ENCODE measurements around the gene SPOCK2. TPM values are rescaled to one million over a fixed set of nuclear protein-coding genes. Genes with fewer than 3 reads are reported as not detected.

SPOCK2 gene
- total RNA-seq, 1 donor from 2014 or later = 63.7 TPM

DNA sequence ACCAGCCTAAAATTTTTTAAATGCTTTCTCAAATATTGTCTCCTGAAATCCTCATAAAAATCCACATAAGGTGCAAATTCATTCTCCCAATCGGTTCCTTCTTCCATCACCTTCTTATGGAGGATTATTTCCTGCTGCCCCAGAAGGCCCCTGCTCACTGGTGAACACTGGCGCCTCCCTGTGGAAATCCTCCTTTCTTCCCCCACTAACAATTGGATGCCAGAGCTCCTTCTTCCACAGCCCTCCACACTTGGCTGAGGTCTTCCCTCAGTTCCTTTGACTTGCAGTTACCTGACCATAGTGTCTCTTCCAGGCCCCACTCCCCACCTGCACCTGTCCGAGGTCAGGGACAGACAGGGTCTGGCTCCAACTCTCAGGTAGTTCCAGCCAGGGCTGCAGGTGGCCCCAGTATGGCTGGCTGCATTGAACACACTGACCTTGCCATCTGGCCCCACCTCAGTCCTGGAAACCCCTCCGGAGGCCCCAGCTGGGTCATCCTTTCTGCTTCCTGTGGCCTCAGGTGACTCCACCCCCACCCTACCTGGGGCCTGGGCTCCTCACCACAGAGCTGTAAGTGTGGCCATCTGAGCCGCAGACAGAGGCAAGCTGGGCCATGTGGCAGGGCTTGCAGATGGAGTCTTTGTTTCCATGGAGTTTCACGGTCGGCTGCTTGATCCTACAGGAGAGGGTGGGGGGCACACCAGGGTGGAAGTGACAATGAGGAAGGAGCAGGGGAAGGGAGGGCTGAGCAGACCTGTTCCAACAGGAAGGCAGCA is 18.4 kb downstream of the SPOCK2 start:
- no peak for DNase-seq (ENCODE audit: low read depth)
- no peak overlapping the region for H3K4me3 ChIP-seq (ENCODE audit: low read depth, low read length)
- TF ChIP-seq, protein P1, sequence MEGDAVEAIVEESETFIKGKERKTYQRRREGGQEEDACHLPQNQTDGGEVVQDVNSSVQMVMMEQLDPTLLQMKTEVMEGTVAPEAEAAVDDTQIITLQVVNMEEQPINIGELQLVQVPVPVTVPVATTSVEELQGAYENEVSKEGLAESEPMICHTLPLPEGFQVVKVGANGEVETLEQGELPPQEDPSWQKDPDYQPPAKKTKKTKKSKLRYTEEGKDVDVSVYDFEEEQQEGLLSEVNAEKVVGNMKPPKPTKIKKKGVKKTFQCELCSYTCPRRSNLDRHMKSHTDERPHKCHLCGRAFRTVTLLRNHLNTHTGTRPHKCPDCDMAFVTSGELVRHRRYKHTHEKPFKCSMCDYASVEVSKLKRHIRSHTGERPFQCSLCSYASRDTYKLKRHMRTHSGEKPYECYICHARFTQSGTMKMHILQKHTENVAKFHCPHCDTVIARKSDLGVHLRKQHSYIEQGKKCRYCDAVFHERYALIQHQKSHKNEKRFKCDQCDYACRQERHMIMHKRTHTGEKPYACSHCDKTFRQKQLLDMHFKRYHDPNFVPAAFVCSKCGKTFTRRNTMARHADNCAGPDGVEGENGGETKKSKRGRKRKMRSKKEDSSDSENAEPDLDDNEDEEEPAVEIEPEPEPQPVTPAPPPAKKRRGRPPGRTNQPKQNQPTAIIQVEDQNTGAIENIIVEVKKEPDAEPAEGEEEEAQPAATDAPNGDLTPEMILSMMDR (conservative IDR thresholded peaks at IDR 0.05; ENCODE audit: low read depth, low read length) = peak; percentile 35

DNA sequence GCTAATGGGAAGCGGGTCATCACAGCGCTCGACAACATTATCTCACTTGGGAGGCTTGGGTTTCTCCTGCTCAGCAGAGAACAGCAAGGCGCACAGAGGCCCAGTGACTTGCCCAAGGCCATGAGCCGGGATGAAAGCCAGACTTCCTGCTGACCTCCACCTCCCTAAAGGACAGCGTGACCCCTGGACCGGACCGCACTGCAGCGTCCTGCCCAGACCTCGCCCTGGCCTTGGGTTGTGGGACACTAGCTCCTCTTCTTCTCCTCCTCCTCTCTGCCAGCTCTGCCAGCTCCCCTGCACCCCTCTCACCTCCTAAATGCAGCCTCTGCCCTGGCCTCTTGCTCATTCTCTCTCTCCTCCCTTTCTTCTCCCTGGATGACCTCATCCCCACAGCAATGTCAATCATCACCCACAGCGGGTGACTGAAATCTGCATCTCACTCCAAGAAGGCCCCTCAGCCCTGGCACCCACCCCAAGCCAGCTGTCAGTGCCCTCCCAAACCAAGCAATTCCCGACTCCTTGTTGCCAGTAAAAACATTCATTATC is 19.4 kb downstream of the SPOCK2 start:
- TF ChIP-seq, protein P1 (conservative IDR thresholded peaks at IDR 0.05; ENCODE audit: low read depth, low read length) = no peak
- DNase-seq (ENCODE audit: low read depth) = no peak
- no peak overlapping the region for H3K4me3 ChIP-seq (ENCODE audit: low read depth, low read length)

DNA sequence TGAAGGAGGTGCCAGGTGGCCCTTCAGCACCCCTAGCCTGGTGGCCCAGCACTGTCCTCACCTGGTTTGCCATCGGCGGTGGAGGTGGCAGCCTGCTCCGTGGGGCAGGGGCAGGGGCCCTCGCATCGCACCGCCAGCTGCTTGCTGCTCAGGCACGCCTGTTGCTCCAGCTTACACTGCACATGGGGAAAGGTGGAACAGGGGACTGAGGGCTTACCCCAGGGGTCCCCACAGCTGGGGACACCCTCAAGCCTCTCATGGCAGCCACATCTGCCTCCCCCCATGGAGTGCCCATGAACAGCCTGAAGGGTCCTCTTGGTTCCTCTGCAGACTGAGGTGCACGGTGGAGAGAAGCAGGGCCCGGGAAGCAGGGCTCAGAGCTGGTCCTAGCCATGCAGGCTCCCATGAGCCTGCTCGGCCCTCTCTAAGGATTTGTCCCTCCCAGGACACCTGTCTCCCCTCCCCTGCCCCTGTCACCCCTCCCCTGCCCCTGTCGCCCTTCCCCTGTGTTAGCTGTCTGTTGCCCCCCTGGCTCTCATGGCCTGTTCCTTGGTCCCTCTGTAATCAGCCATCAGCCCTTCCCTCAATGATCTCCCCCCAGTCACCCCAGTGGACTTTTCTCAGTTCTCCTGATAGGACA is 20.1 kb downstream of the SPOCK2 start:
- no peak overlapping the region for H3K4me3 ChIP-seq (ENCODE audit: low read depth, low read length)
- DNase-seq (ENCODE audit: low read depth) = no peak
- TF ChIP-seq, protein P1 (conservative IDR thresholded peaks at IDR 0.05; ENCODE audit: low read depth, low read length) = no peak

DNA sequence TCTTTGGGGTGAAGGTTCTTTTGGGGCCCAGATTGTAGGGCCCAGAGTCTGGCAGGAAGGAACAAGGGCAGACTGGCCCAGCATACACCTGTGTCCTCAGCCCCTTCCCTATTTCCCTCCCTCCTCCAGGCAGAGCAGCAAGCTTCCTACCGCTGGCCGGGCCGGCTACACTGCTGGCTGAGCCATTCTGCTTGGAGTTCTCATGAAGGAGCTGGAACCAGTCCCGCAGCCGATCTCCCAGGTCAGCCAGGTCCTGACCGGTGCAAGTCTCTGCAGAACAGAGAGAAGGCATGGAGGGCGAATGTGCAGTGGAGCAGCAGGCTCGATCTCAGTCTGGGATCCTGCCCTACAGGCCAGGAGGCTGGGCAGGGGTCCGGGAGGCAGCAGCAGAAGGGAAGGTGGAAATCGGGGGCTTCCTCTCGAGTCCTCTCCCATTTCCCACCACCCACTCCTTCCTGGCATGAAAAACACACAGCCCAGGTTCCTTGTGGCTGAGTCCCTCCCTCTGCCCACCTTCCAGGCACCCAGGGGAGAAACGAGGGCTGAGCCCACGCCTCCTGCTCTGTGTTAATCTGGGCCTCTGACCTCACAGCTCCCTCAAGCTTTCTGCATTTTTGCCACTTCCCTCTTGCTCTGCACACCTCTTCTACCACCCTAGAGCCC is 20.8 kb downstream of the SPOCK2 start:
- TF ChIP-seq, protein P1 (conservative IDR thresholded peaks at IDR 0.05; ENCODE audit: low read depth, low read length) = no peak
- no peak for DNase-seq (ENCODE audit: low read depth)

DNA sequence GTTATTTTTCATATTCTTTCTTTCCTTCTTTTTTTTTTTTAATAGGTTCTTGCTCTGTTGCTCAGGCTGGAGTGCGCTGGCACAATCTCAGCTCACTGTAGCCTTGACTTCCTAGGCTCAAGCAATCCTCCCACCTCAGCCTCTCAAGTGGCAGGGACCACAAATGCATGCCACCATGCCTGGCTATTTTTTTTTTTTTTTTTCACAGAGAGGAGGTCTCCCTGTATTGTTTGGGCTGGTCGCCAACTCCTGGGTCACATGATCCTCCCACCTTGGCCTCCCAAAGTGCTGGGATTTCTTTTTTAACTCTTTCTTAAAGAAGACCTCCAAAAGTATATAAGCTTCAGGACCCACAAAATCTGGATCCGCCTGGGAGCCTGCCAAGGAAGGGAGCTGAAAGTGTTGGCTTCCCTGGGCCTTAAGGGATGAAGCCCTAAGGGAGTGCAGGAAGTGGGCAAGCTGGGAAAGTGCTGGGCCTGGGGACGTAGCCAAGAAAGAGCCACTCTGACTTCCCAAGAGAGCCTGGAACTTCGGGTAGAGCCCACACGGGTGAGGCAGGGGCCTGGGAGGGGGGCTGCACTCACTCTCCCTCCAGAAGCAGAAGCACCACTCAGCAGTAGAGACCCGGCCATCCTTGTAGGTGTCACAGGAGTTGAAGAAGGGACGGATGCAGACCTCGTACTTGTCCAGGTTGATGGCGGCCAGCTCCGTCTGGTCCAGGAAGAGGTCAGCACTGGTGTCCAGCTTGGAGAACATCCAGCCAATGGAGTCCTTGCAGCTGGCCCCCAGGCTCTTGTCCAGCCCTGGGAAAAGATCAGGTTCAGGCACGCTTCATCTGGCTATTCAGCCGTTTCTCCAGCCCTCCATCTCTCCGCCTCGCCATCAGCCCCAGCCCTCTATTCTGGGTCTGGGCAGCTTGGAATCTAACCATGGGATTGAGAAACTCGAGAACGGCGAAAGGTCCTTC is 21.8 kb downstream of the SPOCK2 start:
- TF ChIP-seq, protein P1 (conservative IDR thresholded peaks at IDR 0.05; ENCODE audit: low read depth, low read length) = no peak
- DNase-seq (ENCODE audit: low read depth) = no peak
- H3K4me3 ChIP-seq (ENCODE audit: low read depth, low read length) = no peak overlapping the region

More for the DNA sequence above, 20.8 kb downstream of the SPOCK2 start:
- H3K4me3 ChIP-seq (ENCODE audit: low read depth, low read length) = no peak overlapping the region

DNA sequence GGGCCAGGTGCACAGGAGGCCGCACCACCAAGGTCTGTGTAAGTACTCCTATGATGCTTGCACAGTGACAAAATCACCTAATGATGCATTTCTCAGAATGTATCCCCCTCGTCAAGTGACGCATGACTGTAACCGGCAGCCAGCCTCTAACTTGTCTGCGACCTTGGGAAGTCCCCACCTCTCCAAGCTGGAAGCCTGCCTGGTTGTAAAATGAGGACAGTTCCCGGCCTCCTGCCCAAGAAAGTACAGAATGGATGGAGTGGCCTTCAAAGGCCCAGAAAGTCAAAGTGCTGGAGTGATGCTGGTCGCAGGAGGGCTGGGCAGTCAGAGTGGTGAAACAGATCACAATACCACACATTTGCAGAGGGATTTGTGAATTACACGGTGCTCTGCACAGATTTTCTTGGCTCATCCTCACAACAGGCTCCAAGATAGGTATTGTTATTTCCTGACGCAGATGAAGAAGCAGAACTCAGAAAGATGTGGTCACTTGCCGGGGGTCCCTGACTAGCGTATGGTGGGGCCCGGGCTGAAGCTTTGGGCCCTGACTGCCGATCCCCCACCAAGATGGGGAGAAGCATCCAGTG is 22.8 kb downstream of the SPOCK2 start:
- no peak for DNase-seq (ENCODE audit: low read depth)
- H3K4me3 ChIP-seq (ENCODE audit: low read depth, low read length) = no peak overlapping the region
- TF ChIP-seq, protein P1 (conservative IDR thresholded peaks at IDR 0.05; ENCODE audit: low read depth, low read length) = no peak
